GM19438 (cell line): Measurements from ENCODE around the gene UBXN10.

ENCODE experiments used
- ATAC-seq: cut with Tn5 transposase; IDR thresholded peaks from one replicate; pipeline ENCODE4 v1.9.1; 2021; ENCODE audit warnings: low read depth; ENCODE audit not compliant: unreplicated experiment

The UBXN10 gene

GRCh38 chr1:20233394-20233793 lies 47.5 kb downstream of the UBXN10 start:
- ATAC-seq = no peak

- ATAC-seq = no peak
Measured at GRCh38 chr1:20233866-20234265, 48.0 kb downstream of the UBXN10 start.

- no peak for ATAC-seq
Measured at GRCh38 chr1:20234788-20235535, 49.1 kb downstream of the UBXN10 start.

DNA sequence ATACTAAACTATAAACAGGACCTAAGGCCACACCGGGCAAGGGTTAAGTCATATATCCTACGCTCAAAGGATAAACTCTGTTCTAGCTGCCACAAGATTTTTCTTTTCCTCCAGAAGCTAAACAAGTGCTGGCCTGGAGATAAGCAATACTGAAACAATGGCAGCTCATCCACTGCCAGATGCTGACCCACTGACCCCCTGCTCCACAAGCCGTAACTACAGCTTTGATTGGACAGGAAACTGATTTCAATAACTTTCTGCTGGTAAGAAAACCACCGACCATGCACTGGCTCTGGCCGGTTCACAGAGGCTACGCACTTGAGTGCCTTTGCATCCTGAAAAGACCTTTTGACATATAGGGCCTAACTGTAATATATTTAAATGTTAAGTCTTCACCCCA lies 51.8 kb downstream of the UBXN10 start:
- ATAC-seq = no peak

DNA sequence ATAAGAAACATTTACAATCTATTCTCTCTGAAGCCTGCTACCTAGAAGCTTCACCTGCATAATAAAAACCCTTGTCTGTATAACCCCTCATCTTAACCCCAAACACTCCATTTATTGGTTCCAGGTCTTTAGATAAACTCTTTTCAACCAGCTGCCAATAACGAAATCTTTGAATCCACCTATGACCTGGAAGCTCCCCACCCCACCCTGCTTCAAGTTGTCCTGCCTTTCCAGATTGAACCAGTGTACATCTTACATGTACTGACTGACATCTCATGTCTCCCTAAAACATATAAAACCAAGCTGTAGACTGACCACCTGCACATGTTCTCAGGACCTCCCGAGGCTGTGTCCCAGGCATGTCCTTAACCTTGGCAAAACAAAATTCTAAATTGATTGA lies 54.1 kb downstream of the UBXN10 start:
- no peak for ATAC-seq

GRCh38 chr1:20242890-20243479 lies 57.1 kb downstream of the UBXN10 start:
- no peak for ATAC-seq
